HepG2 (cell line): ENCODE results near the gene TTC1.

Experiments used
- CEBPB ChIP-seq: IDR thresholded peaks from 2 replicates; pipeline ENCODE4 v1.6.1; 2011; ENCODE audit warnings: low read depth, low read length, improper control_type of control experiment, borderline replicate concordance
- CTCF ChIP-seq: sonication (generic); formaldehyde crosslinking; IDR thresholded peaks from 2 replicates; pipeline ENCODE4 v1.5.0; 2020; ENCODE audit warnings: mild to moderate bottlenecking, missing genetic modification reagents, moderate library complexity
- ERF ChIP-seq: IDR thresholded peaks from 2 replicates; pipeline ENCODE4 v1.6.1; 2018; ENCODE audit warnings: missing biosample characterization, missing genetic modification reagents
- GMEB2 ChIP-seq: IDR thresholded peaks from 2 replicates; pipeline ENCODE4 v1.6.1; 2016; ENCODE audit warnings: missing biosample characterization, missing genetic modification reagents, low read depth
- MAX ChIP-seq: IDR thresholded peaks from 2 replicates; pipeline ENCODE4 v1.6.1; 2012; ENCODE audit warnings: inconsistent platforms
- POLR2AphosphoS2 ChIP-seq: IDR thresholded peaks from 2 replicates; pipeline ENCODE4 v1.6.1; 2011; ENCODE audit warnings: low read depth, low read length, improper control_type of control experiment
- PPARG ChIP-seq: conservative IDR thresholded peaks from 2 replicates; pipeline ENCODE4 v1.6.1; 2016; ENCODE audit warnings: missing biosample characterization, missing genetic modification reagents
- RELA ChIP-seq: sonication (generic); formaldehyde crosslinking; IDR thresholded peaks from 2 replicates; pipeline ENCODE4 v1.4.0; 2020; ENCODE audit warnings: missing genetic modification reagents
- ZMYM3 ChIP-seq: sonication (generic); formaldehyde crosslinking; IDR thresholded peaks from 2 replicates; pipeline ENCODE4 v1.5.1; 2020; ENCODE audit warnings: mild to moderate bottlenecking, missing genetic modification reagents
- ZNF558 ChIP-seq: sonication (generic); formaldehyde crosslinking; IDR thresholded peaks from 2 replicates; pipeline ENCODE4 v1.9.0; 2022; ENCODE audit warnings: mild to moderate bottlenecking, missing genetic modification reagents, borderline replicate concordance

- TF ChIP-seq POLR2AphosphoS2 (no peak), GMEB2 (no peak), ERF (CRISPR knock-in tag) (no peak), ZMYM3 (CRISPR knock-in tag) (no peak), MAX (no peak), CTCF (CRISPR knock-in tag) (no peak), PPARG (CRISPR knock-in tag) (no peak), RELA (CRISPR knock-in tag) (no peak), CEBPB (no peak), ZNF558 (no peak)
Measured at GRCh38 chr5:159971514-159971913, 37.4 kb upstream of the TTC1 start.
